Upper lobe of left lung (tissue), 6 donors: ENCODE data around the gene LAPTM4A. TPM values are rescaled to one million over a fixed set of nuclear protein-coding genes. Genes with fewer than 3 reads are reported as not detected.
A peak's percentile ranks its signal among the peaks of the same experiment; 100 is the strongest.

ENCODE experiments used
- ATAC-seq, 2 donors: fragments of 200-7000 bp; cut with Tn5 transposase; one replicate each; pipeline ENCODE4 v1.9.1; 2022; ENCODE audit warnings: mild to moderate bottlenecking in 2 of 2, moderate library complexity in 2 of 2; ENCODE audit not compliant: low FRiP score in 2 of 2
- DNase-seq, 2 donors: peaks; one replicate each; pipeline ENCODE4 v3.0.0-alpha.2; 2019 to 2020
- H3K27ac ChIP-seq, 4 donors: fragments of 200-600 bp; sonication (generic); one replicate each; pipeline ENCODE4 v1.5.1; 2016 to 2019
- H3K27me3 ChIP-seq, 4 donors: fragments of 200-600 bp; sonication (generic); one replicate each; pipeline ENCODE4 v1.5.1; 2017 to 2019
- H3K36me3 ChIP-seq, 4 donors: fragments of 200-600 bp; sonication (generic); one replicate each; pipeline ENCODE4 v1.5.1; 2016 to 2019
- H3K4me1 ChIP-seq, 4 donors: fragments of 200-600 bp; sonication (generic); one replicate each; pipeline ENCODE4 v1.5.1; 2018 to 2019
- H3K4me3 ChIP-seq, 4 donors: fragments of 200-600 bp; sonication (generic); one replicate each; pipeline ENCODE4 v1.5.1; 2017 to 2019; ENCODE audit warnings: mild to moderate bottlenecking in 2 of 4, moderate library complexity in 1 of 4
- H3K9me3 ChIP-seq, 4 donors: fragments of 200-600 bp; sonication (generic); one replicate each; pipeline ENCODE4 v1.5.1; 2018 to 2019
- EP300 ChIP-seq, 4 donors: sonication (generic); formaldehyde crosslinking; IDR thresholded peaks; one replicate each; pipeline ENCODE4 v1.5.1; 2017; ENCODE audit warnings: antibody characterized with exemption in 4 of 4, control low read depth in 2 of 4
- POLR2A ChIP-seq, 4 donors: fragments of 450-650 bp; IDR thresholded peaks; one replicate each; pipeline ENCODE4 v1.5.1; 2016 to 2017; ENCODE audit warnings: antibody characterized with exemption in 4 of 4, mild to moderate bottlenecking in 2 of 4
- POLR2AphosphoS5 ChIP-seq, 2 donors: sonication (generic); formaldehyde crosslinking; IDR thresholded peaks; one replicate each; pipeline ENCODE4 v1.5.1; 2017; ENCODE audit warnings: antibody characterized with exemption in 2 of 2
- whole genome bisulfite sequencing, 2 donors: methylation state at CpG; one replicate each; pipeline ENCODE4 v1.1.5; 2017 to 2018; 5-methylcytosine and 5-hydroxymethylcytosine counted together
- total RNA-seq, 6 donors: library from RNA; depleted of rRNA in 4 of 6; stranded (reverse); fragments of >200 nt in 4 of 6; gene quantifications; one replicate each; pipeline versions ENCODE4 v1.1.0 to v1.2.1, GENCODE V29; 2016 to 2021
- TF ChIP-seq, protein P1 (sequence below), 6 experiments: fragments of 450-650 bp in 4 of 6; fragments of 200-600 bp in 2 of 6; sonication (generic) in 2 of 6; IDR thresholded peaks; one replicate each; pipeline ENCODE4 v1.5.1; 2016 to 2019; ENCODE audit warnings: antibody characterized with exemption in 6 of 6
- donor health status: DM: no; HTN: no; CAD: no; lungs with moderate emphysema.
- donor health status: DM: no; HTN: yes; CAD: no; lungs with severe emphysema.

The LAPTM4A gene
- total RNA-seq, 6 donors from 2014 or later = 27.2 to 210 (median 116) TPM

DNA sequence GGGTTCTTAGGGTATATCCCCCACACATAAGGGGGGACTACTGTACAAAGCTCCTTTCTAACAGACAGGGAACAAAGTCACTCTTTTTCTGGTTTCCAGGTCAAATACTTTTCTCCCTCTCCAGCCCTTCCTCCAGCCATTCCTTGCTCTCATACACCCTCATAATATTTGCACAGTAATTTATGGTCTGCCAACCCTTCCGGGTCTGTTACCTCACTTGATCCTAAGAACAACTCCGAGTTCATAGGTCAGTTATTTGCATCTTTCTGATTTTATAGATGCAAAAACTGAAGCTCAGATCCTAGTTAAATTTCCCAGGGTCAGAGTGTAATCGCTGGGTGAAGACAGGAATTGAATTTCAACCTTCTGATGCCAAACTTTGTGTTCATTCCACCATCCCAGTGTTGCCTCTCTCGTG lies 24.2 kb downstream of the LAPTM4A start:
- H3K36me3 ChIP-seq = peaks cover 0 to 46% (median 21%) of the 10 kb centered on the region in 4 donors

DNA sequence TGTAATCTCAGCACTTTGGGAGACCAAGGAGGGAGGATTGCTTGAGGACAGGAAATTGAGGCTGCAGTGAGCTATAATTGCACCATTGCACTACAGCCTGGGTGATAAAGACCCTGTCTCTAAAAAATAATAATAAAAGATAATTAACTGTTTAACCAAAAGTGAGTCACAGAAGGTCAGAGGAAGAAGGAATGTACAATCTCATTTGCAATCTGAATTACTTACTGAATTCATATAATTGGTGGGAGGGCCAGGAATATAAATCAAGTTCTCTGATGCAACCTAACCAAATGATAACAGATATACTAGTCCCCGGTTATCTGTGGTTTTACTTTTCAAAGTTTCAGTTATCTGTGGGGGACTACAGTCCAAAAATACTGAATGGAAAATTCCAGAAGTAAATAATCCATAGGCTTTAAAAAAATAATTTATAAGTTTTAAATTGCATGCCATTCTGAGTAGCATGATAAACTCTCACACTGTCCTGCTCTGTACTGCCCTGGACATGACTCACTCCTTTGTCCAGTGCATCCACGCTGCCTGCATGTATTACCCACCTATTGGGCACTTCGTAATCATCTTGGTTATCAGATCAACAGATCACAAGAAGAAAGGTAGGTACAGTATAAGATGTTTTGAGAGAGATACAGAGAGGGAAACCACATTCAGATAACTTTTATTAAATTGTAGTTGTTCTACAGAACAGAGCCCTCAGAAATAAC lies 26.2 kb downstream of the LAPTM4A start:
- Histone ChIP-seq H3K27ac (no peak overlapping the region), H3K4me3 (no peak overlapping the region), H3K36me3 (peaks cover 0 to 26% (median 4%) of the 10 kb centered on the region in 4 donors), H3K9me3 (peaks cover 0 to 6% (median 0%) of the 10 kb centered on the region in 4 donors), H3K4me1 (peaks cover 0 to 11% (median 0%) of the 10 kb centered on the region in 4 donors), H3K27me3 (no peaks in the 10 kb centered on the region)
- no peak for DNase-seq
- 89 to 93% methylated on average over 3 of the region's 3 CpGs for WGBS, 2 donors
- TF ChIP-seq EP300 (IDR thresholded peaks at IDR 0.05) (no peak), POLR2A (IDR thresholded peaks at IDR 0.05) (no peak), POLR2AphosphoS5 (IDR thresholded peaks at IDR 0.05) (no peak)
- TF ChIP-seq, protein P1, sequence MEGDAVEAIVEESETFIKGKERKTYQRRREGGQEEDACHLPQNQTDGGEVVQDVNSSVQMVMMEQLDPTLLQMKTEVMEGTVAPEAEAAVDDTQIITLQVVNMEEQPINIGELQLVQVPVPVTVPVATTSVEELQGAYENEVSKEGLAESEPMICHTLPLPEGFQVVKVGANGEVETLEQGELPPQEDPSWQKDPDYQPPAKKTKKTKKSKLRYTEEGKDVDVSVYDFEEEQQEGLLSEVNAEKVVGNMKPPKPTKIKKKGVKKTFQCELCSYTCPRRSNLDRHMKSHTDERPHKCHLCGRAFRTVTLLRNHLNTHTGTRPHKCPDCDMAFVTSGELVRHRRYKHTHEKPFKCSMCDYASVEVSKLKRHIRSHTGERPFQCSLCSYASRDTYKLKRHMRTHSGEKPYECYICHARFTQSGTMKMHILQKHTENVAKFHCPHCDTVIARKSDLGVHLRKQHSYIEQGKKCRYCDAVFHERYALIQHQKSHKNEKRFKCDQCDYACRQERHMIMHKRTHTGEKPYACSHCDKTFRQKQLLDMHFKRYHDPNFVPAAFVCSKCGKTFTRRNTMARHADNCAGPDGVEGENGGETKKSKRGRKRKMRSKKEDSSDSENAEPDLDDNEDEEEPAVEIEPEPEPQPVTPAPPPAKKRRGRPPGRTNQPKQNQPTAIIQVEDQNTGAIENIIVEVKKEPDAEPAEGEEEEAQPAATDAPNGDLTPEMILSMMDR (IDR thresholded peaks at IDR 0.05) = no peak
- ATAC-seq = no peak

More for the DNA sequence above, 24.2 kb downstream of the LAPTM4A start:
- TF ChIP-seq, protein P1 (IDR thresholded peaks at IDR 0.05) = no peak
- TF ChIP-seq EP300 (IDR thresholded peaks at IDR 0.05) (no peak), POLR2A (IDR thresholded peaks at IDR 0.05) (no peak)
- H3K4me3 ChIP-seq = no peak overlapping the region
- peaks cover 0 to 11% (median 0%) of the 10 kb centered on the region in 4 donors for H3K4me1 ChIP-seq
- no peak for ATAC-seq
- H3K27ac ChIP-seq = peak overlapping the region in 1 of 4 donors; percentile 2
- peak in 1 of 2 donors; percentile 25 for DNase-seq
- 61 to 71% methylated on average over 4 of the region's 4 CpGs for WGBS, 2 donors
- H3K9me3 ChIP-seq = no peaks in the 10 kb centered on the region
- no peaks in the 10 kb centered on the region for H3K27me3 ChIP-seq

DNA sequence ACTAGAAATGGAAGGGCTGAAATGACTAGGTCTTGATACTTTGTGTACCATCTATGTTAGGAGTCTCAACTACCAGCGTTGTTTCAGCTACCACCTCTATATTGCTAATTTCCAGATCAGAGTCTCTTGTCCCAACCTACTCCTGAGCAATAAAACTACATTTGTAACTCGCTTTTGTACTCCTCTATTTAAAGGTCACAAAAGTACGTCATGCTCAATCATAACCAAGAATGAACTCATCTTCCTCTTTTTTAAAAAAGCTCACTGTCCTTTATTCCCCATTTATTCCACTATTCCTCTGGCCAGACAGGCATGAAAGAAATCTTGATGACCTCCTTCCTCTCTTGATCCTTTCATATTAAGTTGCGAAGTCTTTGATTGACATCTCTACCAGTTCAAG lies 27.7 kb downstream of the LAPTM4A start:
- H3K9me3 ChIP-seq = peaks cover 0 to 6% (median 0%) of the 10 kb centered on the region in 4 donors
- H3K27me3 ChIP-seq = no peaks in the 10 kb centered on the region
- H3K4me1 ChIP-seq = peaks cover 0 to 11% (median 0%) of the 10 kb centered on the region in 4 donors
- DNase-seq = no peak
- no peak overlapping the region for H3K27ac ChIP-seq
- peaks cover 0 to 10% (median 2%) of the 10 kb centered on the region in 4 donors for H3K36me3 ChIP-seq
- TF ChIP-seq POLR2A (IDR thresholded peaks at IDR 0.05) (no peak), EP300 (IDR thresholded peaks at IDR 0.05) (no peak), POLR2AphosphoS5 (IDR thresholded peaks at IDR 0.05) (no peak)
- TF ChIP-seq, protein P1 (IDR thresholded peaks at IDR 0.05) = no peak
- 88 to 89% methylated on average over 4 of the region's 4 CpGs for WGBS, 2 donors
- ATAC-seq = peak in 1 of 2 donors; percentile 16
- no peak overlapping the region for H3K4me3 ChIP-seq

DNA sequence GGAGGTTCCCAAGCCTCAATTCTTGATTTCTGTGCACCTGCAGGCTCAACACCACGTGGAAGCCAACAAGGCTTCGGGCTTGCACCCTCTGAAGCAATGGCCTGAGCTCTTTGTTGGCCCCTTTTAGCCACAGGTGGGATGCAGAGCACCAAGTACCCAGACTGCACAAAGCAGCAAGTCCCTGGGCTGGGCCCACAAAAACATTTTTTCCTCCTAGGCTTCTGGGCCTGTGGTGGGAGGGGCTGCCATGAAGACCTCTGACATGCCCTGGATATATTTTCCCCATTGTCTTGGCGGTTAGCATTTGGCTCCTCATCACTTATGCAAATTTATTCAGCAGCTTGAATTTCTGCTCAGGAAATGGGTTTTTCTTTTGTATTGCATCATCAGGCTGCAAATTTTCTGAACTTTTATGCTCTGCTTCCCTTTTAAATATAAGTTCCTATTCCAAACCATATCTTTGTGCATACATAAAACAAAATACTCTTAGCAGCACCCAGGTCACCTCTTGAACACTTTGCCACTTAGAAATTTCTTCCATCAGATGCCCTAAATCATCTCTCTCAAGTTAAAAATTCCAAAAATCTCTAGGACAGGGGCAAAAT lies 29.9 kb downstream of the LAPTM4A start:
- no peaks in the 10 kb centered on the region for H3K36me3 ChIP-seq
- ATAC-seq (no peak), DNase-seq (no peak)
- peaks cover 0 to 6% (median 0%) of the 10 kb centered on the region in 4 donors for H3K9me3 ChIP-seq
- TF ChIP-seq, protein P1 (IDR thresholded peaks at IDR 0.05) = no peak
- TF ChIP-seq POLR2A (IDR thresholded peaks at IDR 0.05) (no peak), EP300 (IDR thresholded peaks at IDR 0.05) (no peak), POLR2AphosphoS5 (IDR thresholded peaks at IDR 0.05) (no peak)
- H3K4me3 ChIP-seq = no peak overlapping the region
- H3K4me1 ChIP-seq = no peaks in the 10 kb centered on the region
- H3K27ac ChIP-seq = no peak overlapping the region
- 70 to 77% methylated on average over 3 of the region's 3 CpGs for WGBS, 2 donors
- no peaks in the 10 kb centered on the region for H3K27me3 ChIP-seq
